Measurements from ENCODE around the gene CDR2. TPM values are rescaled to one million over a fixed set of nuclear protein-coding genes. Genes with fewer than 3 reads are reported as not detected.

Gene CDR2
- total and polyA plus RNA-seq, 9 donors: 12.7 to 30.3 (median 22.9) TPM

GRCh38 chr16:22299036-22299435, 75.4 kb downstream of the CDR2 start:
- H3K4me3 ChIP-seq: no peak overlapping the region
- H3K27ac ChIP-seq: no peak overlapping the region
- no peaks in the 10 kb centered on the region for H3K36me3 ChIP-seq
- intact Hi-C loops (cut with DNase I): loop anchor here in 3 of 4 donors (5.0 to 10.0 kb wide), 4 partner anchors 92 to 347 kb away; partner anchors contain the start of genes MOSMO (in 3 of the 3), PDZD9 (in 3 of the 3), EEF2K (in 1 of the 3) and UQCRC2 (in 1 of the 3)
- no peak for TF ChIP-seq EP300 (IDR thresholded peaks at IDR 0.05)
- no peak for TF ChIP-seq CTCF (IDR thresholded peaks at IDR 0.05)
- no peak for TF ChIP-seq POLR2A (IDR thresholded peaks at IDR 0.05)
- H3K9me3 ChIP-seq: no peaks in the 10 kb centered on the region
- no peaks in the 10 kb centered on the region for H3K4me1 ChIP-seq (ENCODE audit: insufficient read depth)
- no peaks in the 10 kb centered on the region for H3K27me3 ChIP-seq
- WGBS, 3 donors: 88 to 93% (median 89%) methylated on average over 1 of the region's 1 CpG
- DNase-seq: no peak

- H3K36me3 ChIP-seq: no peaks in the 10 kb centered on the region
- H3K4me3 ChIP-seq: peak overlapping the region; percentile 95
- TF ChIP-seq CTCF (IDR thresholded peaks at IDR 0.05): no peak
- no peak for TF ChIP-seq POLR2A (IDR thresholded peaks at IDR 0.05)
- no peak for TF ChIP-seq EP300 (IDR thresholded peaks at IDR 0.05)
- H3K9me3 ChIP-seq: no peaks in the 10 kb centered on the region
- intact Hi-C loops (cut with DNase I): loop anchor here (2.0 to 10.0 kb wide), 5 partner anchors 91 to 346 kb away; partner anchors contain the start of genes MOSMO (in 3 of the 4), PDZD9 (in 3 of the 4), EEF2K (in 2 of the 4) and UQCRC2 (in 1 of the 4)
- no peaks in the 10 kb centered on the region for H3K4me1 ChIP-seq (ENCODE audit: insufficient read depth)
- peak overlapping the region; percentile 75 to 81 for H3K27ac ChIP-seq
- H3K27me3 ChIP-seq: no peaks in the 10 kb centered on the region
- DNase-seq: peak; percentile 39 to 78 (median 62)
- WGBS, 3 donors: 1% methylated on average over 28 to 39 of the region's 39 CpGs
These were observed 76.3 kb downstream of the CDR2 start for GRCh38 chr16:22297871-22298733.

- Histone ChIP-seq H3K27me3 (no peaks in the 10 kb centered on the region), H3K4me1 (ENCODE audit: insufficient read depth) (no peaks in the 10 kb centered on the region), H3K36me3 (no peaks in the 10 kb centered on the region), H3K27ac (peak within 1 kb of the TSS; percentile 75 to 81), H3K9me3 (no peaks in the 10 kb centered on the region), H3K4me3 (peak within 1 kb of the TSS; percentile 95)
- peak; percentile 99 to 100 (median 100) for DNase-seq
- intact Hi-C loops (cut with DNase I): loop anchor here (2.0 to 10.0 kb wide), 5 partner anchors 90 to 345 kb away; partner anchors contain the start of genes MOSMO (in 3 of the 4), PDZD9 (in 3 of the 4), EEF2K (in 2 of the 4) and UQCRC2 (in 1 of the 4)
- TF ChIP-seq CTCF (IDR thresholded peaks at IDR 0.05): peak; percentile 82 to 99 (median 99)
- TF ChIP-seq EP300 (IDR thresholded peaks at IDR 0.05): no peak
- peak; percentile 9 for TF ChIP-seq POLR2A (IDR thresholded peaks at IDR 0.05)
- 0 to 1% (median 1%) methylated on average over 55 to 76 of the region's 76 CpGs for WGBS, 3 donors
These were observed 77.1 kb downstream of the CDR2 start, which contains the start of gene POLR3E for GRCh38 chr16:22297114-22297870. Gene POLR3E (plus strand): TSS chr16:22297409. CDS start chr16:22302969, 5,560 bp downstream.

Measured in ovary (tissue), 9 donors.